H4 (cell line): Measurements from ENCODE around the gene THTPA. TPM values are rescaled to one million over a fixed set of nuclear protein-coding genes. Genes with fewer than 3 reads are reported as not detected.

ENCODE experiments used
- DNase-seq: peaks from one replicate; pipeline ENCODE4 v3.0.0-alpha.2; 2015; ENCODE audit warnings: low spot score
- total RNA-seq: library from RNA; depleted of rRNA; stranded (reverse); fragments of >200 nt; shearing (Covaris generic); gene quantifications from 2 replicates; pipeline ENCODE4 v1.2.3, GENCODE V29; 2014

The THTPA gene
- total RNA-seq, 1 experiment from 2014 or later, result 11.8 TPM

DNA sequence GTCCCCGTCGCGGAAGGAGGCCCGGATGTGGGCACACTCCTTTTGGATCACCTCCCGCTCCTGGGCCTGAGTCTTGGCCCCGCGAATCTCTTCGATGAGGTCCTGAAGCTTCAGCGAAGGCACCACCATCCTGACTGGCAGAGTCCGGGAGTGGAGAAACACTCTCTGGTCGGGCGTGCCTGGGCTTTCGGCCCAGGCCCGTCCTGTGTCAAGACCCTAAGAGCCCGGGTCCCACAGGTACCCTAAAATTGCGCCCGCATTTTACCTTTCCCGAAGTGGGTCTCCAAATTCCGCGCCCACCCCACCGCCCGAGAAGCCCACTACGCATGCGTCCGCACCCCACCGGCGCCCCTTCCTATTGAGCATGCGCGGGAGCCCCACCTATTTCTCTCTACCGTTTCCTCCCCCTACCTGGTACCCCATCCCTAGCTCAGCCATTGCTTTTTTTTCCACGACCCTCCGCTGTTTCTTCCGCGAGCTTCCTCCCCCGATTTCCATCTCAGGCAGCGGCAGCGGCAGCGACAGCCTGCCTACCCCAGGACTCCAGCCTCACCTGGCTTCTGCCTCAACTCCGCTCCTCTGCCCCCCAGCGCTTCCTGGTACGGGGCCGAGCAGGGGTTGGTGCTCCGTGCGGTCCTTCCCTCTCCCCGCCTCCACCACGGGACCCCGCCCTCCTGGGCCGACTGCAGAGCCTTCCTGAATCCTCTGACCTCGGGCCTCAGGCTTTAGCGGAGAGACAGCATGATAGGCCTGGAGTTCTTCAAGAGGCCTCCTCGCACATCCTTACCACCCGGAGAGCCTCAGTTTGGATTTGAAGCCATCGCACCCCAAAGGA is 11.3 kb downstream of the THTPA start, which contains the start of gene AP1G2:
TSS of gene AP1G2 (minus strand) at position 606 of the 835 bp plus-strand sequence. CDS start at position 129, 477 bp downstream.
- DNase-seq, result no peak

DNA sequence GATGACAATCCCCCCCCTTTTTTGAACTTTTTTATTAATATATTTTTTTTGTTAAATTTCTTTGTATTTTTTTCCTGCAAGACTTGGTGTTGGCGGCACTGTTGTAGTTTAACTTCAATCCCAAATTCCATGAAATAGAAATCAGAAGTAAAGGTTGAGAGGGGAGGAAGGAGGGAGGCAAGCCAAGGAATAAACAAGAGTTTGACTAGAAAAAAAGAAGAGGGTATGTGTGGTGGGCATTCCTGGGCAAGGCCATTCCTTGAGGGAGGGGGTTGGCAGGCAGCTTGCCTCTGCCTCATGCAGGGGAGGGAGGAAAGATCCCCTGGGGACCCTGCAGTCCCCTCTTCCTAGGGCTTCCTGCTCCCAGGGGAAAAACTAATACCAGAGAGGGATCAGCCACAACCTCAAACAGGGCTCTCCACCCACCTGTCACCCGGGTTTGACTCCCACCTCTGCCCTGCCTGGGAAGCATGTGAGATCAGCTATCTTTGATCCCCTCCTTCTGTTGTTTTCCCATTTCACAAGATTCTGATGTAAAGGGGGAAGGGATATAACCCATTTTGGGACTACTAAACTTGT is 12.0 kb downstream of the THTPA start:
- no peak for DNase-seq

DNA sequence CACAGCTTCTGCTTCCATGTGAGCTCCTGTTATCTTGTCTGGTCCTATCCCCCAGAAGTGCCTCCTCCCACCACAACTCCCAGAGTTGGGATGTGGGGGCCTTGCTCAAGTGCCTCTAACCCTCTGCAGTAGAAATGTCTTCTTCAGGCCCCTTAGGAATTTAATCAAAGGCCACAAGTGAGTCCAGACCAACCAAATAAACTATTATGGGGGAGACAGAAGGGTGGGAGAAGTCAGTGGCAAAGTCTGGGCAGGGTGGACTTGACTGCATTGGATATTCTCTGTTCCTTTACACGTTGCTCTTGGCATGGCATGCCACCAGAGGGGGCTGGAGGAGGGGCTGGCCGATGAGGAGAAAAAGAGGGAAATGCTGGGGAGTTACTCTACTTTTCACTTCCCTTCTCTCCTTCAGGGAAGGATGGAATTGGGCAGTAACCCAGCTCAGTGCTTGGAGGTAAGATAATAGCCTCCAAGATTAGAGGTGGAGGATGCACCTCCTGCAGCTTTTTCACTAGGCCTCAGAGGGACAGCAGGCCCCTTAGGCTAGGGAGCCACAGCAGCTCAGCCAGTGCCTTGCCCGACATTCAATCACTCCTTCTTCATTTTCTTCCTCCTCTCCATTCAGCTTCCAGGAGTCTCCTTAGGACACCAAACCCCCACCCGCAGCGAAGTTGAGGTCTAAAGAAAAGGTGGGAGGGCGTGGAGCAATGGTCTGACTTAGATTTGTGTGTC is 12.7 kb downstream of the THTPA start:
- no peak for DNase-seq

DNA sequence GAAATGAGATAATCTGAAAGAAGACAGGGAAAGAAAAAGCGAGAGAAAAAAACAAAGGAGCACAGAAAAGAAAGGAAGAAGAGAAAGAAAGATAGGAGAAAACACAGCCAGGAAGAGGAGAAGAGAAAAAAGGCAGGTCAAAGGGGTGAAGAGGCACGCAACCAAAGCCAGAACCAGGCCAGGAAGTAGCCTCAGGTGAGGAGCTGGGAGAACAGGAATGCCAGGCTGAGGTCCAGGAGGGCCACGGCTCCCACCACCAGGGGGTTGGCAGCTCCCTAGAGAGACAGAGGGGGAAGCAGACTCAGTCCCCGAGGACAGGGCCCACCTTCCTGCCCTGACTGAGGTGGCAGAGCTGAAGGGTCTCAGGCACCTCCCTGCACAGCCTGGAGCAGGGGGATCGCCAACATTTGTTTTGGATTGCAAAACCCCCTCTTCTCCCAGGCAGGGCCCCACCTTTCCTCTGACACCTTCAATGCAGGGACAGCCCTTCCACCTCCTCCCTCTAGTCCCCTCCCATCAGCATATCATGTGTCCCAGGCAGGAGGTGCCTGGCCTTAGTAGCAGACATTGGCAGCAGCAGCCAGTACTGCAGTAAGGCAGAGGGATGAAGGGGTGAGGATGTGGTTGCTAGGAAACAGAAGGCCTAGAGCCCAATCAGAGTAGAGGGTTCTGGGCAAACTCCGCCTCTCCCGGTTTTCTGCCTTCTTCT is 13.5 kb downstream of the THTPA start:
- peak; percentile 58 for DNase-seq

GRCh38 chr14:23570806-23571483 is 14.9 kb downstream of the THTPA start:
- DNase-seq, result no peak

GRCh38 chr14:23571701-23572523 is 15.8 kb downstream of the THTPA start:
- no peak for DNase-seq

DNA sequence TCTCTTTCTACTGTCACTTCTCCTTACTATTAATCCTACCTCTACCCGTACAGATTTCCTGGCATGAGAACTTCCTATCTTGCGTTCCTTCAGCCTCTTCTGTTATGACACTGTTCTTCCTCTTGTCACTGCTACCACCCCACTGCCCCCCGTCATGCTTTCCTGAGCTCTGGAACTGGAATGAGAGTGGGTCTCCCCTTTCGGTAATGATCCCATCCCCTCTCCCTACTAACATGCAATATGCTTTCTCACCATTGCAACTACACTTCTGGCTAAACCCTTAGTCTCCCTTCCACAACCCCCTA is 16.4 kb downstream of the THTPA start:
- DNase-seq, result no peak

DNA sequence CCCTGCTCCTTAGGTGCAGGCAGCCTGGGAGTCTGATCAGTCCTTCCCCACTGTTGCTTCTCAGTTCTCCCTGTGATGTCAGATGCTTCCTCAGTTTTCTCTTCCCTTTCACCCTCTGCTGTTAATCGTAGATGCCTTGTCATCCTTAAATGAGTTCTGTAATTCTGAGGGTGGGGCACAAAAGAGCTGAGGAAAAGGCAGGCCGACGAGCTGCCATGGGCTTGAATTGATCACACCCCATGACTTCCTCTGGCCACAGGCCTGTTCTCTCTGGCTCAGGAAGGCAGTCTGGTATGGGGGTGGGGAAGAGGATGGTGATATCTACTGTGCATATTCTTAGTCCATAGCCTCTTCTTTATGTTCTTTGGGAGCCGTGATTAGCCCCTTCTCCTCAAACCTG is 16.8 kb downstream of the THTPA start:
- DNase-seq, result no peak

DNA sequence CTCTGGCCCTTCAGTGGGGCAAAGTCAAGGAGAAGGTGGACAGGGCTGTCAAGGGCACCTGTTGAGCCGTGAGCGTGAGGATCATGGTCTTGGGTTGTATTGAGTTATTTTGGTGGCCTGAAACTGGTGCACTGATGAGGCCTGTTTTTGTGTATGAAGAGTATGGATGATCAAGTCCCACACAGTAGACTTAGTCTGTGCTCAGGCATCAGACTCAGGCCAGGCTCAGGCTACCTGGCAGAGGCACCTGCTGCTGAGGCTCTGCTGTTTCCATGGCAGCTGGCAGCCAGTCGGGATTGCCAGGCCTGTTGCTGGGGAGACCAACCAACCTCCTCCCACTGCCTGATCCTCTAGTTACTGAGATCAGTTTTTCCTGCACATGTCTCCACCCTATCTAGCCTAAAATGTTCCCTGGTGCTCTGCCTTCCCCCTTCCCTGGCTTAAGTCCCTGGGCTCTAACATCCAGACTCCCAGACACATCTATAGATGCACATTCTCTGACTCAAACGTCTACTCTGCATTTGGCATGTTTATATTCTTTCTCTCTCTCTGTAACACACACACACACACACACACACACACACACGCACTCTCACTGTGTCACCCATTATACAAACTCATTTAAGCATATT is 17.4 kb downstream of the THTPA start:
- DNase-seq, result no peak

- no peak for DNase-seq
Observed at GRCh38 chr14:23577004-23577681, 21.1 kb downstream of the THTPA start.

DNA sequence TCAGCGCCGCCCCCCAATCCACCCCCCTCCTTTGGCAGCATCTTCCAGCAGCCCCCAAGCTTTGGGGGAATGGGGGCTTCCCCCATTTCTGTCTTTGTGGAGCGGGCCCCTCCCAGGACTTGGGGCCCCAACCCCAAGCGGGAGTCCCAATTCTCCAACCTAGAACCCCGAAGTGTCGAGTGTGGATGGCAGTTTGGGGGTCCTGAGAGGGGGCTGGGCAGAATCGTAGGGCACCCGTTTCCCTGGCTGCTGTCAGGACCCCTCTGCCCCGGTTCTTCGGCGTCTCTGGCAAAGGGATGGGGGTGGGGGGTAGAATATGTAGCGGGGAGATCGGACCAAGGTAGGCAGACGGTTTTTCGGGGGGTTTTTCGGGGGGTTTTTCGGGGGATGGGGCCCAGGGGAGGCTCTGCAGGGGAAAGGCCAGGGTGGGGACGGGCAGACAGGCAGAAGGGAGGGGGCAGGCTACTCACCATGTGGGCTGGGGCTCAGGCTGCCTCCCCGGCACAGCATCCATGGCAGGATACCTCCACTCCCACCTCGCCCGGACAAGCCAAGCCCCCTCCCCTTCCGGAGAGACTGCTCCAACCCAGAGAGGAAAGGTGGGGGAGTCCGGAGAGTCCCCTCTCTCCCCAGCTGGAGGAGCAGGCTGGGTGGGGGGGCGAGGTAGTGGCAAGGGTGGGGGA is 21.8 kb downstream of the THTPA start:
- DNase-seq, result no peak

- no peak for DNase-seq
Observed at GRCh38 chr14:23578560-23579310, 22.7 kb downstream of the THTPA start, which contains the start of gene JPH4. Gene JPH4 (minus strand): TSS chr14:23578790. CDS start chr14:23577453, 1,337 bp downstream.

- DNase-seq, result no peak
Observed at GRCh38 chr14:23579311-23579630, 23.2 kb downstream of the THTPA start.

- no peak for DNase-seq
Observed at GRCh38 chr14:23579739-23580138, 23.7 kb downstream of the THTPA start.

DNA sequence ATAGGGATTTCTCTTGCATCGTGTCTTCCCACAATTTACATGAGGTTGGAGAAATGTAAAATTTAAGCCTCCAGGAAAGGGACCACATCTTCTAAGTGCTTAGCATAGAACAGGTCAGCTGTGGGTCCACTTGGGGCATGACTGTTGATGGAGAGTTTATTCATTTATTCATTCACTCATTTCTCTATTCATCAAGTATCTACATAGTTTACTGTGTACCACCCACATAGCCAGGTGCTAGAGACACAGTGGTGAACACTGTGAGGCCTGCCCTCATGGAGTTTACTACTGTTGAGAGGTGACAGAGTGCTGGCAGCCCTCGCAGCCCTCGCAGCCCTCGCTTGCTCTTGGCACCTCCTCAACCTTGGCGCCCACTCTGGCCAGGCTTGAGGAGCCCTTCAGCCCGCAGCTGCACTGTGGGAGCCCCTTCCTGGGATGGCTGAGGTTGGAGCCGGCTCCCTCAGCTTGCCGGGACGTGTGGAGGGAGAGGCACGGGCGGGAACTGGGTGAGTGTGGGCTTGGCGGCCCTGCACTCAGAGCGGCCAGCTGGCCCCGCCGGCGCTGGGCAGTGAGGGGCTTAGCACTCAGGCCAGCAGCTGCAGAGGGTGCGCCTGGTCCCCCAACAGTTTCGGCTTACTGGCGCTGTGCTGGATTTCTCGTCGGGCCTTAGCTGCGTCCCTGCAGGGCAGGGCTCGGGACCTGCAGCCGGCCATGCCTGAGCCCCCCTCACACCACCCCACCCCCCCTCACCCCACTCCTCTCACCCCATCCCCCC is 24.3 kb downstream of the THTPA start:
- no peak for DNase-seq

DNA sequence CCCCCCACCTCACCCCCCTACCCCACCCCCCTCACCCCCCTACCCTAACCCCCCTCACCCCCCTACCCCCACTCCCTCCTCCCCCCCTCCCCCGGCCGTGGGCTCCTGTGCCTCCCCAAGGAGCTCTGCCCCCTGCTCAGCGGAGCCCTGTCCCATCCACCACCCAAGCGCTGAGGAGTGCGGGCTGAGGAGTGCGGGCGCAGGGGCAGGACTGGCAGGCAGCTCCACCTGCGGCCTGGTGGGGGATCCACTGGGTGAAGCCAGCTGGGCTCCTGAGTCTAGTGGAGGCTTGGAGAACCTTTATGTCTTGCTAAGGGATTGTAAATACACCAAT is 24.8 kb downstream of the THTPA start:
- no peak for DNase-seq

GRCh38 chr14:23582906-23583760 is 27.1 kb downstream of the THTPA start:
- DNase-seq, result no peak
